ENCODE results near the gene ATP10A.

The ATP10A gene

GRCh38 chr15:25787381-25787780 lies 75.7 kb downstream of the ATP10A start:
- no peak overlapping the region for H3K4me2 ChIP-seq
- H4K20me1 ChIP-seq (ENCODE audit: insufficient read depth) = no peaks in the 10 kb centered on the region
- H3K36me3 ChIP-seq (ENCODE audit: insufficient read depth) = no peaks in the 10 kb centered on the region
- no peaks in the 10 kb centered on the region for H3K4me1 ChIP-seq (ENCODE audit: low read depth, poor library complexity, severe bottlenecking)
- H3K27me3 ChIP-seq (ENCODE audit: insufficient read depth, low read depth) = no peaks in the 10 kb centered on the region
- no peak overlapping the region for H3K27ac ChIP-seq
- H2AFZ ChIP-seq (ENCODE audit: low read depth) = no peak overlapping the region
- H3K4me3 ChIP-seq (IDR thresholded peaks at IDR 0.05; ENCODE audit: insufficient read depth, low read depth, low read length) = no peak overlapping the region
- H3K9ac ChIP-seq = no peak overlapping the region
- no peaks in the 10 kb centered on the region for H3K79me2 ChIP-seq (ENCODE audit: insufficient read depth, low read depth)
- TF ChIP-seq, protein P1, sequence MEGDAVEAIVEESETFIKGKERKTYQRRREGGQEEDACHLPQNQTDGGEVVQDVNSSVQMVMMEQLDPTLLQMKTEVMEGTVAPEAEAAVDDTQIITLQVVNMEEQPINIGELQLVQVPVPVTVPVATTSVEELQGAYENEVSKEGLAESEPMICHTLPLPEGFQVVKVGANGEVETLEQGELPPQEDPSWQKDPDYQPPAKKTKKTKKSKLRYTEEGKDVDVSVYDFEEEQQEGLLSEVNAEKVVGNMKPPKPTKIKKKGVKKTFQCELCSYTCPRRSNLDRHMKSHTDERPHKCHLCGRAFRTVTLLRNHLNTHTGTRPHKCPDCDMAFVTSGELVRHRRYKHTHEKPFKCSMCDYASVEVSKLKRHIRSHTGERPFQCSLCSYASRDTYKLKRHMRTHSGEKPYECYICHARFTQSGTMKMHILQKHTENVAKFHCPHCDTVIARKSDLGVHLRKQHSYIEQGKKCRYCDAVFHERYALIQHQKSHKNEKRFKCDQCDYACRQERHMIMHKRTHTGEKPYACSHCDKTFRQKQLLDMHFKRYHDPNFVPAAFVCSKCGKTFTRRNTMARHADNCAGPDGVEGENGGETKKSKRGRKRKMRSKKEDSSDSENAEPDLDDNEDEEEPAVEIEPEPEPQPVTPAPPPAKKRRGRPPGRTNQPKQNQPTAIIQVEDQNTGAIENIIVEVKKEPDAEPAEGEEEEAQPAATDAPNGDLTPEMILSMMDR (conservative IDR thresholded peaks at IDR 0.05; ENCODE audit: low read depth, low read length) = no peak

GRCh38 chr15:25786040-25786439 lies 77.1 kb downstream of the ATP10A start:
- Histone ChIP-seq H2AFZ (ENCODE audit: low read depth) (no peak overlapping the region), H3K36me3 (ENCODE audit: insufficient read depth) (no peaks in the 10 kb centered on the region), H3K4me1 (ENCODE audit: low read depth, poor library complexity, severe bottlenecking) (no peaks in the 10 kb centered on the region), H4K20me1 (ENCODE audit: insufficient read depth) (no peaks in the 10 kb centered on the region), H3K4me3 (IDR thresholded peaks at IDR 0.05; ENCODE audit: insufficient read depth, low read depth, low read length) (no peak overlapping the region), H3K4me2 (no peak overlapping the region), H3K27me3 (ENCODE audit: insufficient read depth, low read depth) (no peaks in the 10 kb centered on the region), H3K9ac (no peak overlapping the region), H3K79me2 (ENCODE audit: insufficient read depth, low read depth) (no peaks in the 10 kb centered on the region), H3K27ac (no peak overlapping the region)
- TF ChIP-seq, protein P1 (conservative IDR thresholded peaks at IDR 0.05; ENCODE audit: low read depth, low read length) = no peak

- no peaks in the 10 kb centered on the region for H4K20me1 ChIP-seq (ENCODE audit: insufficient read depth)
- H3K4me3 ChIP-seq (IDR thresholded peaks at IDR 0.05; ENCODE audit: insufficient read depth, low read depth, low read length) = no peak overlapping the region
- TF ChIP-seq, protein P1 (conservative IDR thresholded peaks at IDR 0.05; ENCODE audit: low read depth, low read length) = no peak
- no peaks in the 10 kb centered on the region for H3K79me2 ChIP-seq (ENCODE audit: insufficient read depth, low read depth)
- H3K9ac ChIP-seq = no peak overlapping the region
- H3K27me3 ChIP-seq (ENCODE audit: insufficient read depth, low read depth) = no peaks in the 10 kb centered on the region
- H3K4me1 ChIP-seq (ENCODE audit: low read depth, poor library complexity, severe bottlenecking) = no peaks in the 10 kb centered on the region
- no peaks in the 10 kb centered on the region for H3K36me3 ChIP-seq (ENCODE audit: insufficient read depth)
- H2AFZ ChIP-seq (ENCODE audit: low read depth) = no peak overlapping the region
- no peak overlapping the region for H3K27ac ChIP-seq
- H3K4me2 ChIP-seq = no peak overlapping the region
Measured at GRCh38 chr15:25785641-25786025, 77.5 kb downstream of the ATP10A start.

GRCh38 chr15:25784876-25785640 lies 78.1 kb downstream of the ATP10A start:
- Histone ChIP-seq H4K20me1 (ENCODE audit: insufficient read depth) (no peaks in the 10 kb centered on the region), H2AFZ (ENCODE audit: low read depth) (no peak overlapping the region), H3K9ac (no peak overlapping the region), H3K79me2 (ENCODE audit: insufficient read depth, low read depth) (no peaks in the 10 kb centered on the region), H3K36me3 (ENCODE audit: insufficient read depth) (no peaks in the 10 kb centered on the region), H3K4me1 (ENCODE audit: low read depth, poor library complexity, severe bottlenecking) (no peaks in the 10 kb centered on the region), H3K4me2 (no peak overlapping the region), H3K4me3 (IDR thresholded peaks at IDR 0.05; ENCODE audit: insufficient read depth, low read depth, low read length) (no peak overlapping the region), H3K27ac (no peak overlapping the region), H3K27me3 (ENCODE audit: insufficient read depth, low read depth) (no peaks in the 10 kb centered on the region)
- TF ChIP-seq, protein P1 (conservative IDR thresholded peaks at IDR 0.05; ENCODE audit: low read depth, low read length) = no peak
